GM19351 (cell line): Measurements from ENCODE around the gene SHISAL2A.
A peak's percentile ranks its signal among the peaks of the same experiment; 100 is the strongest.

Experiments used
- ATAC-seq: cut with Tn5 transposase; IDR thresholded peaks from one replicate; pipeline ENCODE4 v1.9.1; 2021; ENCODE audit warnings: mild to moderate bottlenecking, moderate library complexity; ENCODE audit not compliant: unreplicated experiment

SHISAL2A gene

DNA sequence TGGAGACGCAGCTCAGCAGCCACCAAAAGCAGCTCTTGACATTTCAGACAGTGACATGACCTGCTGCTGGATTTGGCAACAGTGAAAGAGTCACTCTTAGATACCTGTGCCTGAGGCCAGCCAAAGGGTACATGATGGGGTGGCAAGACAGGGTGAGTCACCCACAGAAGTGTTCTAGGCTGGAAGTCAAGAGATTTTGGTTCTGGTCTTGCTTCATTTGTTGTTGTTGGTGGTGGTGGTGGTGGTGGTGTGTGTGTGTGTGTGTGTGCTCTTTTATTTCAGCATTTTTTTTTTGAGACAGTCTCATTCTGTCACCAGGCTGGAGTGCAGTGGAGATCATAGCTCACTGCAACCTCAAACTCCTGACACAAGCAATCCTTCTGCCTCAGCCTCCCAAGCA, 25.8 kb downstream of the SHISAL2A start:
- ATAC-seq = no peak

DNA sequence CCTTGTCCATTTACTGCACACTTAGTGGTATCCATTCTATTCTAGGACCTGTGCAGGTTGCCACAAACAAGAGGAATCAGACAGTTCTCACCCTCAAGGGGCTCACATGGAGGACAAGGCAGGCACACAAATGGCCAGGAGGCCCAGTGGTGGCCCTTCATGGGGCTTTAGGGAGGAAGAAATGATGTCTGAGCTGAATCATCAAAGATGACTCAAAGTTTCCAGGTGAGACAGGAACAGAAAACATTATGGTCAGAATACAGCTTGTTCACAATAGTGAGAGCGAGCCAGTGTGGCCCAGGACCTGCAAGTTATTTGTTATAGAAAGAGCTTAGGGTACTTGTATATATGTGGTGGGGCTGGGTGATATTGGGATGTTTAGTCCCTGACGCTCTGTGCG, 26.4 kb downstream of the SHISAL2A start:
- ATAC-seq = peak; percentile 83

DNA sequence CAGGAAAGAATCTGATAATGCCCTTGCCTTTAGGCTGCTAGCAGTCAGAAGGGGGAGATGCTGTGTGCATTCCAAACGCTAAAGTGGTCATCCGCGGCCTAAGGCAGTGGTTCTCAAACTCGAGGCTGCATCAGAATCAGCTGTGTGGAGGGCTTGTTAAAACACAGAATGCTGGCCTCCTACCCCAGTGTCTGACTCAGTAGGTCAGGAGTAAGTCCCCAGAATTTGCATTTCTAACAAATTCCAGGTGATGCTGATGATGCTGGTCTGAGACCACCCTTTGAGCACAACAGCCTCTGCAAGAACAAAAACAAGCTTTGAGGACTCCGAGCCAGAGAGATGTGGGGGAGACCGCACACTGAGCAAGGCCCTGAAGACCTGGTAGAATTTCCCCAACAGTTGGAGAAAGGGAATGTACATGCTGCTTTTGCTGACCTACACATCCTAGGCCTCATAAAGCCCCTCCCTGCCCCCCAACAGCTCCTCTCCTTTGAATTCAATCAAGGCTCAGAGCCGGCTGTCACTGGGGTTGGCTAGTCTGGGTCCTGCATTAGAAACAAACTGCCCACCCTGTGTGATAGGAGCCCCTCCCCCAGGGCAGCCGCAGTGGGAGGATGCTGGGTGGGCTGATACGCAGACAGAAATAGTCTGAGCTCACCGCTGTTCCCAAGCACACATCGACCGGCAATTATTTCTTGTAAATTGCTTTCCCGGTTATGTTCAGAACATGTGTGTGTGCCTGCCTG, 27.1 kb downstream of the SHISAL2A start:
- ATAC-seq = peak; percentile 7

DNA sequence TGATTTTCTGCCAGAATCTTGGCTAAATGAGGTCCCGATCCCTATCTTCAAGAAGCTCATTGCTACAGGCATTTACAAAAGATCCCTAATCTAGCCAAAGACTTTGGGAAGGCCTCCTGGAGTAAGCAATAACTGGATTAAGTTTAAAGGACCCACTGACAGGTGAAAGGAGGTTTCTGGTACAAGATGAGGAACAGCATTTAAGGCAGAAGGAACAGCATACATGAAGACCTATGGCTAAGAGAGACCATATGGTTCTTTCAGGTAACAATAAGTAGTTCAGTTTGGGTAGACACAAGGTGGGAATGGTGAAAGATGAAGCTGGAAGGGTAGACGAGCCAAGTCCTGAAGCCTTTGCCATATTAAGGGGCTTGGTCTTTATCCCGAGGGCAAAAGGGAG, 27.8 kb downstream of the SHISAL2A start:
- no peak for ATAC-seq

DNA sequence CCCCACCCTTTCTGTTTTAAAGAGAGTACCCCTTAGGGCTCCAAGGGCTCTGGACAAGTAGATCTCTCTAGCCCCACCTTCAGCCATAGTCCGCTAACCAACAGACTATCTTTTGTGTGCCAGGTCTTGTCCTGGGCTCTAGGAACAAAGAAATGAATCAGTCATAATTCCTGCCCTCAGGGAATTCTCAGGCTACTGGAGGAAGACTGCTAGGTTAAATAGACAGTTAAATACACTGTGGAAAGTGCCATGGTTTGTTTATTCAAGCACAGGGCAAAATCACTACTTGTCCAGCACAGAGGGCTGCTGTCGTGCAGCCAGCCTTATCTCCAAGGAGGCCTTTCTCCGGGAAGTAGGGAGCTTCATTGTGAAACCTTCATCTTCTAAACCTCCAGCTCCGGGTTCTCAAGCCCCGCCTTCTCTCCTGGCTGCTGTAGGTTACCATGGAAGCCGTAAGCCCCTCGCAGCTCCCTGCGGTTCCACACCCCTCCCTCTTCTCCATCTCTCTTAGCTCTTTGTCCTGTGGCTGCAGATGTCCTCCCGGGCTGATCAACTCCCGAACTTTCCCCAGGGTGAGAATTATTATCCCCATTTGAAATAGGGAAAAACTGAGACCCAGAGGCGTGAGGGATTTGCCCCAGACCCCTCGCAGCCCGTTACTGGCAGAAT, 29.8 kb downstream of the SHISAL2A start:
- ATAC-seq = no peak

DNA sequence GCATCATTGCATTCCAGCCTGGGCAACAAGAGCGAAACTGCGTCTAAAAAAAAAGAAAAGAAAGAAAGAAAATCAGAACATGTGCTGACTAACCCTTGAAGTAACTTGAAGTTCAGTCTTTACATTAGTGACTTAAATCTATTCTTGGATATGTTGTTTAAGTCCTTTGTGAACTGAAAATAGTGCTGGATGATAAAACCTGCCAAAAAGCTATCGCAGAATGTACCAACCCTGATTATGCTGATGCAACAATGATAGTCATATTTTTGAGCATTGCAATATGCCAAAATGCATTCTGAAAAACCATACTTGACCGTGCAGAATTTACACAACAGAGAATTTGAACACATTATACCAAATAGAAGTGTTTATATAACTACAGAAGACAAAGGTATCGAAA, 30.7 kb downstream of the SHISAL2A start:
- ATAC-seq = no peak

DNA sequence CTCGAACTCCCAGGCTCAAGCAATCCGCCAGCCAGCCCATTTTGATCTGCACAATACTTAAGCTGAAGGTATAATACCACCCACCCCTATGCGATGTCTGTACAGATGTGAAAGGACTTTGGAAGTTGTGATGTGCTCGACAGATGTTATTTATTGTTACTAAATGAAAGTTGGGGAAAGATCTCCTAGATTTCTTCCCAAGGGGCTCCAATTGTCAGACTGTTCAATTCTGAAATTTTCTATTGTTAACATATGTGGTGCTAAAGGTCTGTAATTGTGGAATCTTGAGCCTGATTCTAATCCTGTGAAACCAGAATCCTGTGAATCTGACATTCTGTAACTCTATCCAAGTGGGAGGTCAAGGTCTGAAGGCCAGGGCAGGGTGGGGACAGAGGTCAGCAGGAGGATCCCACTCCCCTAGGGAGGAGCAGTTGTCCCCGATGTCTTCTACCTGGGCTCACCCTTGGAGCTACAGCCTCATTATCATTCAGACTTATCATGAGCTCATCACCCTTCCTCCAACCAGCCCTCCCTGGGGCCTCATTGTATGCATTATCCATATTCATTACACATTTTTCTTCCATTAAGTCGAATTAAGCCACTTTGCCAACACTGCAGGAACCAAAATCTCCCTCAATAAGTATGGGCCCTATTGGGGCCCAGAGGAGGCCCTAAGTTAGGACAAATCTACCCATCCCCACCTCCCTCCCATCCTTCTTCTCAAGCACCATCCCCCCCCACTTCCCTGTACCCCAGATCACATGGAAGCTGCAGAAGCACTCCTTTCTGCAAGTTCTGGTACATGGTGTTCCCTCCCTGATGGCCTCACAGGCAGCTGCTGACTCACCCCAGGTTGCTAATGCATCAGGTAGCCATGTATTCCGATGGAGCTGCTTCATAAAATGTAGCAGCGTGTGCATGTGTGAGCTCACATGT, 32.3 kb downstream of the SHISAL2A start:
- no peak for ATAC-seq

DNA sequence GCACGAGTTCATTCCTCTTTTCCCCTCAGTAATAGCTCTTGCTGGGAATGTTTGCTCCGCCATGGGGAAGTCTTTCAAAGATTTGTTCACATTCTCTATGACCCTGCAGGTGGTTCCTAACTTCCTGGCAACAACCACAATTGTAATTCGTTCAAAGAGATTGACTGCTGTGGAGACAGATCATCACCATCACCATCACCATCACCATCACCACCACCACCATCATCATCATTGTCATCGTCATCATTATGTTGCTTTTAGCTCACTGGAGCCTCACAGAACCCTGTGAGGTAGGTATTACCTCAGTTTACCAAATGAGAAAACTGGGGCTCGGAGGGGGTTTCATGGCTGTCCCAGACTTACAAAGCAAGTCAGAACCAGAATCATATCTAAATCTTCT, 34.3 kb downstream of the SHISAL2A start:
- ATAC-seq = no peak

DNA sequence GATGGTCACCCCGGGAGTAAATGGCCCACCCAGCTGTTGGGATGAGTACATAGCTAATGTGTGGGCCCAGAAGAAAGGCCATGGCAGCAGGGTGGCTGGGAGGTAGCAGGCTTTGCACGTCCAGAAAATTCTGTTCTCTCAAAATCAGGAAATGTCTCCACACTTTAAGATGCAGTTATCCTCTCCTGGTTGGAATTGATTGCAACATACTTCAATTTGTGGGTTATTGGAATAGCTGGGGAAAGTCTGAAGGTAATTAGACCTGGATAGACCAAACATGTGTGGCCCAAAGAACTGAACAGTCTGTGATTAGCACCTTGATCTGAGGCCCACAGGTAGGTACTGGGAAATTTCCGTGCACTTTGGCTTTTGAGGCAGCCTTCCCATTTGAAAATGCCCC, 35.0 kb downstream of the SHISAL2A start:
- ATAC-seq = no peak

DNA sequence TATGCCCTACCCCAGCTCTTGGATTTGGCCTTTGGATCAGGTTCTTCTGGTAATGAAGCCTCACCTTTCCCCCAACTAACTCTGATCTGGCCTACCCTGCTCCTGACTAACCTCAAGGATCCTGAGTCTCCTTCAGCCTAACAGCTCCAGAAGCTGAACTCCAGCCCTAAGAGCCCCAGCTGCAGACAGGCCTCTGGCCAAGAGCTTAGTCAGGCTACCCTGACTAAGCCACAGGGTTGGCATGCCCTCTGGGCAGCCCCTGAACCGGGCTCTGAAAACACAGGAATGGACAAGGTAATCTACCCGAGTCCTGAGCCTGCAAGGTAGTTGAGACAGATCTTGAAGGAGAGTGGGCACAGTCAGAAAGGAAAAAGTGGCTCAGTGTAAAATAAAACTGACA, 35.7 kb downstream of the SHISAL2A start:
- no peak for ATAC-seq

DNA sequence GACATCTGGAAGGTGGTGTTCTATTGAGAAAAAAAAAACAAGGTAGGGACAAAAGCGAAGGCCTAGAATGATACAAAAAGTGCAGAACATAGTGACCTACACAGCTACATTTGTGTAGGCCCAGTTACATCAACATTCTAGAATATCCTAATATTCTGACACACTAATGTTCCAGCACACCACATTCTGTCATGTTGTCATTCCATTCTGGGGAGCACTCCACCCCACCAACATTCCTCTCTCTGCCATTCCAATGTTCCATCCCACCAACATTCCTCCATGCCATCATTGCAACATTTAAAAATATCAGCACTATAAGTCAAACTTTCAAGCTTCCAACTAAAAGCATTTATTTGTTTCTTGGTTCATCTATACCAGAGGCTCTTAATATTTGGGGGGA, 36.7 kb downstream of the SHISAL2A start:
- ATAC-seq = no peak

DNA sequence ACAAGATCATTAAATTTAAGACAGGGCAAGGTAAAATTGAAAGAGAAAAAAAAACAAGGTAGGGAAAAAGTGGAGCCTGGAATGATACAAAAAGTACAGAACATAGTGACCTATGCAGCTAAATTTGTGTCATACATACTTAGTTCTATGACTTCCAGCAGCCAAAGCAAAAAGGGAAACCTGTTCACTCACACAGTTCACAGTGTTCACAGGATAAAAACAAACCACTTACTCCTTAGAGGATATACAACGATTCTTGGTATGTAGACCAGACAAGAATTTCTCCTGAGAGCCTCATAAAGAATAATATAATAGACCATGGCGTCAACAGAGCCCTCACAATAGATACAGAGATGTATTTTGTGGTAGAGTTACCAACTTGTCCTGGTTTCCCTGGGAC, 37.6 kb downstream of the SHISAL2A start:
- no peak for ATAC-seq

DNA sequence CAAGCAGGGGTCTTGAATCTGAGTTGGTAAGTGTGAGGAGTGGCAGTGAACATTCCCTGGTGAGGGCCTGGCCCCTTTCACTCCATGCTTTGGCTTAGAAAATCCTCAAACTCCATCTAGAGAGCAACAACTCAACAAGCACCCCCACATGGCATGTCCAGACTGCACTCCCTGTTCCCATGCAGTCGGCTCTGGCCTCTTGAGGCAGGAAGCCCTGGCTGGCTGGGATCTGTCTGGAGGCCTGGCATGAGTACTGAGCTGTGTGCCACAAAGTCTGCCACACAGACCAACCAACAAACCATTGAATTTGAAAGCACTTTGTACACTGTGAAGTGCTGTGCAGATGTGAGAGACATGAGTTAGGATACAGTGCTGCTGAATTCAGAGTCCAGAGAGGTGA, 40.0 kb downstream of the SHISAL2A start:
- no peak for ATAC-seq

DNA sequence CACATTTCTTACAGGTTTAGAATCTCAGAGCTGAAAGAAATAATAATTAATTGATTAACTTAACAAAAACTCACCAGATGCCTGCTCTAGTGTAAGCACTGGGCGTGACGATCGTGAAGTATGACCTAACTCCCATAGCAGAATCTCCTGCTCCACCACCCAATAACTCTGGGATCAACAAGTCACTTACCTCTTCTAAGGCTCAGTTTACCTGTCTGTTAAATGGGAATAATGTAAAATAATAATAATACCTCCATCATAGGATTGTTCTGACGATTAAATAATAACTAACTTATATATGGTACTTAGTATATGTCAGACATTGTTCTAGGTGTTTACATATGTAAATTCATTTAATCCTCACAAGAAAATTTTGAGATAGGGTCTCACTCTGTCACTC, 40.5 kb downstream of the SHISAL2A start:
- ATAC-seq = no peak

DNA sequence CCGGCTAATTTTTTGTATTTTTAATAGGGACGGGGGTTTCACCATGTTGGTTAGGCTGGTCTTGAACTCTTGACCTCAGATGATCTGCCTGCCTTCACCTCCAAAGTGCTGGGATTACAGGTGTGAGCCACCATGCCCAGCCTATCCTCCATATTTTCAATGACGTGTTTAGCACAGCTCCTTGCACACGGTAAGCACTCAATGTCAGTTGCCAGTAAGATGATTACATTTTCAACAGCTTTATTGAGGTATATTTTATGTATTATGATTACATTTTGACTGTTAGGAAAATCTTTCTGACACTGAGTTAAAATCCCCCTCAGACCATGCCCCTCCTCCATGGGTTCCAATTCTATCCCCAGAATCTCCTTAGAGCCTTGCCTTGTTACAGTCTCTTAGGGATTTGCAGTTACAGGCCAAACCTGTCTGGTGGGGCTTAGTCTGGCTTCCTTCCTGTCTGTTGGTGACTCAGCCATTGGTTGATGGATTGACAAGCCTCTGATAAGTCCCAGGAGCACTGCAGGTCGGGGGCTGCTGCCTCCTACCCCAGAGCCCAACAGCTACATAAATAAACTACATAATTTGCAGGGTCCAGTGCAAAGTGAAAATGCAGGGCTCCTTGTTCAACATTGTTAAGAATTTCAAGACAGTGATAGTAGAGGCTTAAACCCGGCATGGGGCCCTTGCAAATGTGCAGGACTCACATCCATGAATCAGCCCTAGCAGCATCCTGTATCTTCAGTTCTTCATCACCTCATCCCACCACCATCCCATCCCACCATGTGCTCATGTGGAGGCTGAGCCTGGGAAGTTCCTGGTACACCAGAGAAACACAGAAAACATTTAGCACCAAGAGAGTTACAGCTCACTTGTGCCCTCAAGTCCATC, 41.8 kb downstream of the SHISAL2A start:
- ATAC-seq = no peak

DNA sequence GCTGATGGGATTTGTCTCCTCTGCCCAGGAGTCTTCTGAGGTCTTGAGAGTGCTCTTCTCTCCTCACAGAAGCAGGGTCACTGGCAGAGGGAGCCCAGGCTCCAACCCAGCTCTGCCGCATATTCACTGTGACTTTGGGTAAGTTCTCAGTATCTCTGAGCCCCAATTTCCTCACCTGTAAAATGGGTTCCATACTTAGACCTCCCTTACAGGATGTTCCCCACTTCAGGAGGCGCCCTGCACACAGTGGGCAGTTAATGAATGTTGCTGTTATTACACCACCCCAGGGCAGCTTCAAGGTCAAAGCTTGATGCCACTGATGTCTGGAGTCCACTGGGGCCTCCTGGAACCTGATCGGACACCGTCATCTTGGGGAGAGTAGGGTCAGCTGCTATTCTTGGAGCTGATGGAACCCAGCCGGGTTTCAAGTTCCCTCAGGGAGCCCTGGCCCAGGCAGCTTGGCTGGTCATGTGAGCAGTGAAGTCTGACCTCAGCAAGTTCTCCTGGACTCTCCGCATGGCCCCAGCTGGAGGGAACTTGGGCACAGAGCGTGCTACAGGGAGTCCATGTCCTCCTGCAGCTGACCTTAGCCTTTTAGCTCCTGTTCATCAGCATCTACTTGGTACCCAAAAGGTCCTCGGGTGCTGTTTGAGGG, 43.4 kb downstream of the SHISAL2A start:
- ATAC-seq = no peak

DNA sequence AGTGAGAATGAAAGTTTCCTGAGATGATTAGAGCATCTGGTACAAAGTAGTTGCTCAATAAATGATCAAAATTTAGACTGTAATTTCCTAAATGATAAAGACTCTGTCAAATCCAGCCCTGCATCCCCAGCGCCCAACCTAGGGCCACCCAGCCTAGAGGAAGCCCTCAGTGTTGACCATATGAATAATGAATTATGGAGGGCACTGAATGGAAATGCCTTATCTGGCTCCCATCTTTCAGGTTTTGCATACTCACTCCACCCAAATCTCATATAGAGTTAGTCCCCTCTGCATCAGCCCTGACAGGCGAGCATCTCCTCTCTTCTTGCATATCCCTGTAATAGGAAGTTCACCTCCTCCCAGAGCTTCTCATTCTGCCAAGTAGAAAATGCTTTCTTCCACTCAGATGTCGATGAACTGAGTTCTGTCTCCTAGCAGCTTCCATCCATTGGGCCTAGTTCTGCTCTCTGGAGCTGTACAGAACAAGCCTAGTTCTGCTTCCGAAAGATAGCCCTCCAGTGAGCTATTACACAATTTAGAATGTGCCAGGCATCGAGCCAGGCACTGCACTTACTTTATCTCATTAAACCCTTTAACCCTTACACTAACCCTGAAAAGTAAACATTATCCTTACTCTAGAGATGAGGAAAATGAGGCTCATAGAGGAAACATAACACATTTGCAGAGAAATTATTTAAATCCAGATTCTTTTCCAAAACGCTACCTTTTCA, 44.3 kb downstream of the SHISAL2A start:
- ATAC-seq = no peak

DNA sequence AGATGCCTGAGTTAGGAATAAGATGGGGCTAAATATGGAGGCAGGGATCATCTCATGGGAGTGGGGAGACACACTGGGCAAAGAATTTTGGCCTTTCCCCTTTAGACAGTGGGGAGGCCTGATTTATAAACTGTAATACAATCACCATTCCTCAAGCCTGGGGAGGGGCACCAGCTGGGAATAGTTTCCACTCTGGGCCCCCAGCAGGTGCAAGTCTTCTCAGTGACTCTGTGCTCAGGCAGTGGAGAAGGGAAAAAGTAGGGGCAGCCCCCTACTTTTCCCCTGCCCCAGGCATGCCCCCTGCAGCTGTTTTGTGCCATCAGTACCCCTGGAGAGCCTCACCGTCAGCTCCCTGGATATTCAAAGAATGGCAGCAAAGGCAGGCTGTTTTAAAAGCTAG, 46.1 kb downstream of the SHISAL2A start:
- no peak for ATAC-seq

DNA sequence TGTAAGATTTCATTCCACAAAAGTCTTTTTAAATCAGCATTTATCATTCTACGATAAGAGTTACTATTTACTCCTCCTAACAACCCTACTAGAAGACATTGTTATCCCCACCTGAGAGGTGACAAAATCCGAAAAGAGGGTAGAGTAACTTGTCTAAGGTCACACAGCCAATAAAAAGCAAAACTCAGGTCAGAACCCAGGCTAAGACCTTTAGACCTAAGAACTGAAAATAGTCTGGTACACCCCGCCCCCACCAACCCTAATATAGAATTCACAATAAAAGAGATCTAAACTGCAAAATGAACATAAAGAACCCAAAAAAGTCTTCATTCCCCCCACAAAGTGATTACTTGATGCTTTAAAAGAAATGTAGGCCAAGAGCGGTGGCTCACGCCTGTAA, 46.5 kb downstream of the SHISAL2A start:
- no peak for ATAC-seq

DNA sequence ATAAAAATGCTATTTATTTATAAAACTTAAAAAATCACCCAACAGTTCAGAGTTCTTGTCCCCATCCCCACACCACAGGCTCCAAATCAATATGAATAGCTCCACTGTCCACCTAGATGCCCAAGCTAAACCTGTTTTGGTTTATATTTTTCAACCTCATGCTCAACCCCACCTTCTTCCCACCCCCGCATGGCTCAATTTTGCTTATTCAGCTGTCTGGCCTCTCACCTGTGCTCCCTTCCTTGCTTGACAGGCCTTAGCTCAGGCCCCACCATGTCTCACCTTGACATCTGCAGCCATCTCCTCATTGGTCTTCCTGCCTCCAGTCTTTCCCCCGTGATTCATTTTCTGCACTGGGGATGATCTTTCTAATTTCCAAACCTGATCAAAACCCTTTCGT, 47.4 kb downstream of the SHISAL2A start:
- ATAC-seq = no peak
